HG03520 (cell line): ENCODE data around the gene USP46.

Experiments
- ATAC-seq: cut with Tn5 transposase; IDR thresholded peaks from one replicate; pipeline ENCODE4 v1.9.1; 2021; ENCODE audit warnings: mild to moderate bottlenecking, moderate library complexity; ENCODE audit not compliant: unreplicated experiment

USP46 gene

GRCh38 chr4:52659001-52659721 lies at the start of gene USP46:
TSS of gene USP46 (minus strand) at chr4:52659301. CDS start at chr4:52659150, 151 bp downstream.
- ATAC-seq: peak; percentile 64

GRCh38 chr4:52704661-52705060 lies 45.6 kb upstream of the USP46 start:
- no peak for ATAC-seq

GRCh38 chr4:52704133-52704532 lies 45.0 kb upstream of the USP46 start:
- no peak for ATAC-seq

GRCh38 chr4:52701207-52701606 lies 42.1 kb upstream of the USP46 start:
- peak; percentile 88 for ATAC-seq

- no peak for ATAC-seq
These were observed 35.8 kb upstream of the USP46 start for GRCh38 chr4:52694936-52695335.

GRCh38 chr4:52693492-52693891 lies 34.4 kb upstream of the USP46 start:
- ATAC-seq: no peak

GRCh38 chr4:52689096-52689495 lies 30.0 kb upstream of the USP46 start:
- ATAC-seq: no peak

- no peak for ATAC-seq
These were observed 28.6 kb upstream of the USP46 start for GRCh38 chr4:52687696-52688095.

GRCh38 chr4:52685316-52685715 lies 26.2 kb upstream of the USP46 start:
- ATAC-seq: no peak

GRCh38 chr4:52684896-52685295 lies 25.8 kb upstream of the USP46 start:
- no peak for ATAC-seq

- ATAC-seq: no peak
These were observed 21.3 kb upstream of the USP46 start for GRCh38 chr4:52680381-52680780.

GRCh38 chr4:52676536-52676935 lies 17.4 kb upstream of the USP46 start:
- ATAC-seq: no peak

- no peak for ATAC-seq
These were observed 16.0 kb upstream of the USP46 start for GRCh38 chr4:52675111-52675510.

- ATAC-seq: no peak
These were observed 11.6 kb upstream of the USP46 start for GRCh38 chr4:52670739-52671138.

GRCh38 chr4:52670121-52670520 lies 11.0 kb upstream of the USP46 start:
- ATAC-seq: no peak

- ATAC-seq: peak; percentile 77
These were observed 6.5 kb upstream of the USP46 start for GRCh38 chr4:52665592-52665991.

- ATAC-seq: no peak
These were observed 5.4 kb upstream of the USP46 start for GRCh38 chr4:52664479-52664878.

- ATAC-seq: no peak
These were observed 3.0 kb upstream of the USP46 start for GRCh38 chr4:52661966-52662690.

GRCh38 chr4:52660643-52661042 lies 1.5 kb upstream of the USP46 start:
- ATAC-seq: no peak

- ATAC-seq: peak; percentile 18
These were observed 691 bp upstream of the USP46 start for GRCh38 chr4:52659722-52660261.

- ATAC-seq: no peak
These were observed 480 bp downstream of the USP46 start for GRCh38 chr4:52658641-52659000.
